Fibroblast of skin of scalp (primary cell): ENCODE data around the gene PRPSAP2.
"Not testable (repeated sequence)": the region's sequence is repeated elsewhere in the genome, so short reads cannot be mapped to it uniquely, and the experiment has no call there.

Experiments used
- DNase-seq: peaks from one replicate; pipeline ENCODE4 v3.0.0-alpha.2; 2013

PRPSAP2 gene

DNA sequence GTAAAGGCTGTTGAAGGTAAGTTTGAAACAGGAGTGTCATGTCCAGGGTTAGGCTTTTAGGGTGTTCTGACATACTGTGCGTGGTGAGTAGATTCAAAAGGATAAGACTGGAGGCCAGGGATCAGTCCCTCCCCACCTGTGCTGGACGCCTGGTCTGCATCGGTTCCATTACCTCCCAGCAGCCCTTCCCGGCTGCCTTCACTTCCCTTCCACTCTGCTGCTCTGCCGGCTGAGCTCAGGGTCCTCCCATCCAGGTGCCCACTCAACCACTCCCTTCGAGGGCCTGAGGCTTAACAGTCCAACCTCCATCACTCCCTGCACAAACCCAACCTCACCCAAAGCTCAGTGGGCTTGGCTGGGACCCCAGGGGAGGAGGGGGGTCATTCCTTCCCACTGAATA, 89.9 kb downstream of the PRPSAP2 start:
- no peak for DNase-seq

DNA sequence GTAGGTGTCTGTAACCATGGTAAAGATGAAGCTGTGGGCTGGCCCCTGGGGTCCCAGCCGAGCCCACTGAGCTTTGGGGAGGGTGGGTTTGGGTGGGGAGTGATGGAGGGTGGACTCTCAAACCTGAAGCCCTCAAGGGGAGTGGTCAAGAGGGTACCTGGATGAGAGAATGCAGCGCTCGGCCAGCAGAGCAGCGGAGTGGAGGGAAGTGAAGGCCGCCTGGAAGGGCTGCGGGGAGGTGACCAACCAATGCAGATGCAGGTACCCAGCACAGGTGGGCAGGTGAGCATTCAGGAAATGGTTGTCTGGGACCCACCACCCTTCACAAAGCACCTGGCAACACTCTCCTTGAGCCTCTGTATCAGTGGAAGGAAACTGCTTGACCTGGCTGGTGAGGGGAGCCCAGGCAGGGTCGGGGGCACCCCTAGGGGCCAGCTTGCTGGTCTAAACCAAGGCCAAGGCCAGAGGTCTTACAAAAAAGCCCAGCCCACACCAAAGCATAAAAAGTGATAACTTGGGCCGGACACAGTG, 90.6 kb downstream of the PRPSAP2 start:
- DNase-seq, result no peak

DNA sequence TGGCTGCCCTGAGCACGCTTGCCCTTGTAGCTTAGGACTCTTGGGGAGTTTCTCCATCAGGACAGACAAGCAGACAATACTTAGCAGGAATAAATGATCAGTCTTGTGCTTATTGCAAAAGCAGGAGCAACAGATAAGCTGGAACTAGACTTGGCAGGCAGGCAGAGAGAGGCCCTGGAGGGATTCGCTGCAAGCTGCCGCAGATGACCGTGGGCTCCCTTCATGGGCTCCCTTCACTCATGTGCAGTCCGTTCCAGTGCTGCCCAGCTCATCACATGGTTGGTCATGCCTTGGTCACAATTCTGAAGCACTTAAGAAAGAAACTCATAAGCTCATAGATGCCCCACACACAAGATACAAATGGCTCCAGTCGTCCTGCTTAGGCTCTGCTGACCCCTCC, 91.6 kb downstream of the PRPSAP2 start:
- no peak for DNase-seq

DNA sequence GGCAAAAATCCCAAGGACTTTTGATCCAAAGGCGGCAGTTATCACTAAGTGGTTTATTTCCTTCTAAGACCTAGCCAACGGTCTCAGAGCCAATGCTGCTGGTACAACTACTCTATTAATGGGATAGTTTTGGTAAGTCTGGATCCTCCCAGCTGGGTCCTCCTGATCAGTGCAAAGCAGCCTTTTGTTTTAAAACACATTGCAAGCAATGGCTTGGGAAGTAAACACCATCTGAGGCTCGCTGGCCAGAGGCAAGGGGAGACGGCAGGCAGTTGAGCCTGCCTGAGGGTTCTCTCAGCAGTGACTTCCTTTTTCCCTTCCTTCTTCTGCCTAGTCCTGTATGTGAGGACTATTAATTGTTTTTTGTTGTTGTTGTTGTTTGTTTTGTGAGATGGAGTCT, 92.4 kb downstream of the PRPSAP2 start:
- no peak for DNase-seq

DNA sequence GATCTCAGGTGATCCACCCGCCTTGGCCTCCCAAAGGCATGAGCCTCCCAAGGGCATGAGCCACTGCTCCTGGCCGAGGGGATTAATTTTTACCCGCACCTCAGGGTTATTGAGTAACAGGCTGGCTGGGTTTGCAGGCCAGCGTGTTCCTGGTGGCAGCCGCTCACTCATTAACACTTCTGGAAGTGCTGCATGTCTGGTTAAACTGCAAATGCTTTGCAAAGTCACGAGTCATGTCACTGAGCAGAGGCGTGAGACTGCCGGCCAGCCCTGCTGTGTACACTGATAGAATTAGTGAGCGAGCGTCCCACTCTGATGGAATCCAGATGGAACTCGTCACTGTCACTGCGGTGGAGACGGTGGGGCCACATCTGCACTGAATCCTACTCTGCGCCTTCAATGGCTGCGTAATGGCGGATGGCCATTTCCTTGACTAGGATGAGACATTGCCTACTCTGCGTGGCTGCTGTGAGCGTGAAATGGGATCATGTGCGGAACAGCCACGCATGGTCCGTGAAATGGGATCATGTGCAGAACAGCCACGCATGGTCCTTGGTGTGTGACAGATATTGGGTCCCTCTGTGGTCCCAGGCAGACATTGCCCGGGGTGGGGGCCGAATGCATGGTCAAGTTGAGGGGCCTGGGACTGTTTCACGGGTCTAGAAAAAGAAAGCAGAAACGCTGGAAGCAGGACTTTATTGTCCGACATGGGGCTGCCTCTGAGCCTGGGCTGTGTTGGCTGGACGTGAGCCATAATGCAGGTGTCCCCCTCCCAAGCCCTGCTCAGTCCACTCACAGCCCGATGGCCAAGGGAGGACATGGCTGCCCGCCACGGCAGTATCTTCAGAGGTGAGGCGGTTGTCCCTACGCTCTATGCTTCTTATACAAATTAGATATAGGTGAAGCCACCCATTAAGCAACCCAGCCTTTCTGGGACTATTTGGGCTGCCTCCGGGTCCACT, 93.3 kb downstream of the PRPSAP2 start:
- no peak for DNase-seq

DNA sequence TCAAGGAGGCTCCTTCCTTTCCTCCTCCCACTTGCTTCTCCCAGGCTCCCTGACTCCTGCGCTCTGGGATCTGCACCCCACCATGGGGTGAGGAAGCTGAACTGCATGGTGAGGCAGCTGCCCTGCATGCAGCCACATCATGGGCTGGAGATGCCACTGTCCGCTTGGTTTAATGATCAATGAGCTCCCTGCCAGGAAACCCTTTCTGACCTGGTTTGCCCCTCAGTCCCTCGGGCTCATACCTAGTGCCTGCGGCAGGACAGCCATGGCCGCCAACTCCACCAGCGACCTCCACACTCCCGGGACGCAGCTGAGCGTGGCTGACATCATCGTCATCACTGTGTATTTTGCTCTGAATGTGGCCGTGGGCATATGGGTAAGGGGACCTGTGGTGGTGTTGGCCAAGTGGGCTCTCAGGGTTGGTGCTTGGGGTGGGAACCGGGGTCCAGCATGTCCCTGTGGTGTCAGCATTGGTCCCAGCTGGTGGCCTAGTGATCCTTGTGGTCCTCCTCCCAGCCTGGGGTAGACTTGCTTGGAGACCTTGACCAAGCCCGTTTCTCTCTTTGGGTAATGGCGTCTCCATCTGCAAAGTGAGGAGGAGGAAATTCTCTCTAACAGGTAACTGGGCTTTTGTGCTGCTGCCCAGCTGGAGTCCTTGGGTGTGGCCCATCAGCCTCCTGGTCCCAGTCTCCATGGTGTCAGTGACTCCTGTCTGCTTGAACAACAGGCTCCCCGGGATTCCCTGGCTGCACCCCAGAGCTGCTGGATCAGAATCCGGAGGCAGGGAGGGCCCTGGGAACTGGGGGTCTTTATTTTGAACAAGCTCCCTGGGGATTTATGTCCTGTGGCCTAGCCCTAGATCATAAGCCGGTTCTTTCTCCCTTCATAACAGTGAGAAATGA, 94.3 kb downstream of the PRPSAP2 start, which contains the start of gene SLC5A10:
Gene SLC5A10, plus strand, starts transcription at position 225 of the 902 bp plus-strand sequence. Its CDS starts 41 bp downstream, at position 266.
- DNase-seq, result no peak

DNA sequence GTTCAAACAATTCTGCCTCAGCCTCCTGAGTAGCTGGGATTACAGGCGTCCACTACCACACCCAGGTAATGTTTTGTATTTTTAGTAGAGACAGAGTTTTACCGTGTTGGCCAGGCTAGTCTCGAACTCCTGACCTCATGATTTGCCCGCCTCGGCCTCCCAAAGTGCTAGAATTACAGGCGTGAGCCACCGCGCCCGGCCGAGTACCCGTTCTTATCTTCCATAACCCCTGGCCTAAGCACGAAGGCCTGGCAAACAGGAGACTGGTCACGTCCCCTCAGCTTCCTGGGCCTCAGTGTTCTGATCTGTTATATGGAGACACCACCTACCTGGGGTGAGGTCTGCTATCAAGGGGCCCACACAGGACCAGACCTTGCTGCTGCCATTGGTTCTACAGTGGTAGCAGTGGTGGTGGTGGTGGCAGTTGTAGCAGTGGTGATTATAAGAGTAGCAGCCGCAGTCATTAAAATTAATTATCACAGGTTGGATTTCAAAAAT, 95.3 kb downstream of the PRPSAP2 start:
- DNase-seq, result no peak

DNA sequence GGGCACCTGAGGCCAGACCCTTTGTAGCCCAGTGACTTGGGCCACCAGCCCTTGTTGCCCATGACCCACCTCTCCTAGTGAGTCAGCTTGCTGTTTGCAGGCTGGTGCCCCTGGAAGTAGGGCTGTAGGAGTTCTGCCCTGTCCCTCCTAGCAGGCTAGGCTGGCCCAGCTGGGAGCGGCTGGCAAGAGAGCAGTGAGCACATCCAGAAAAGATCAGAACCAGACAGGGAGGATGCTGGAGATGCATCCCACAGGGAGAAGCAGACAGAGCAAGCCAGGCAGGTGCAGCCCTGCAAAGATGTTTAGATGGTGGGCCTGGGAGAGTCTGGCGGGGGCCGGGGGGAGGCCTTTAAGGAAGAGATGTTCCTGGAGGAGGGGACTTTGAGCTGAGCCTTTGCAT, 96.4 kb downstream of the PRPSAP2 start:
- DNase-seq, result no peak

DNA sequence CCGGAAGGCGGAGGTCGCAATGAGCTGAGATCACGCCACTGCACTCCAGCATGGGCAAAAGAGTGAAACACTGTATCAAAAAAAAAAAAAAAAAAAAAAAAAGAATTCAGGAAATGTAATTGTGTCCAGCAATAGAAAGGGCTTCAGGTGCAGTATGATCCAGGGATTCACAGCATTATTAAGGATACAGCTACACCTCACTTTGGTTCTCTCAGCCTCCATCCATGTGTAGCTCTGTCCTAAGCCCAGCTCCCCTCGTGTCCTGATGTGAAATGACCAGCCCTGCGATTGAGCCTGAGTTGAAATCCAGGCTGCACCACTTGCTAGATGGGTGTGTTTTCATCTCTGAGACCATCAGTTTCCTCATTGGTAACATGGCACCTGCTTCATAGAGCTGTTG, 97.1 kb downstream of the PRPSAP2 start:
- DNase-seq, result no peak

DNA sequence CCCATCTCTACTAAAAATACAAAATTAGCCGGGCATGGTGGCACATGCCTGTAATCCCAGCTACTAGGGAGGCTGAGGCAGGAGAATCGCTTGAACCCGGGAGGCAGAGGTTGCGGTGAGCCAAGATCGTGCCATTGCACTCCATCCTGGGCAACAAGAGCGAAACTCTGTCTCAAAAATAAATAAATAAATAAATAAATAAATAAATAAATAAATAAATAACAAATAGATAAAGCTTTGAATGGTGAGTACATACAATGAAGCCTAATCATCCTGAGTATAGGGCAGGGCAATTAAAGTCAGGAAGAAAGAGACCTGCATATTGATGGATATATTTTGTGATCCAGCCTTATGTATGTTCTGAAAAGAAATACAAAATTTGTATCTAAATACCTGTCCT, 98.1 kb downstream of the PRPSAP2 start:
- DNase-seq, result not testable (repeated sequence)

DNA sequence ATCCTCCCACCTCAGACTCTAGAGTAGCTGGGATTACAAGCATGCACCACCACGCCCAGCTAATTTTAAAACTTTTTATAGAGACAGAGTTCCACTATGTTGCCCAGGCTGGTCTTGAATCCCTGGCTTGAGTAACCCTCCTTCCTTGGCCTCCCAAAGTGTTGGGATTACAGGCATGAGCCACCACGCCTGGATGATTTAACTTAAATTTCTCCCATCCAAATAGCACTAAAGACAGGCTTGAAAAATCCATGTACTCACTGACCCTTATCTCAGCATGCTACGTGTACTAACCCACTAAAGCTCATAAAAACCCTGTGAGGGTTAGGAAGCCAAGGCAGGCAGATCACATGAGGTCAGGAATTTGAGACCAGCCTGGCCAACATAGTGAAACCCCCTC, 98.7 kb downstream of the PRPSAP2 start:
- no peak for DNase-seq

DNA sequence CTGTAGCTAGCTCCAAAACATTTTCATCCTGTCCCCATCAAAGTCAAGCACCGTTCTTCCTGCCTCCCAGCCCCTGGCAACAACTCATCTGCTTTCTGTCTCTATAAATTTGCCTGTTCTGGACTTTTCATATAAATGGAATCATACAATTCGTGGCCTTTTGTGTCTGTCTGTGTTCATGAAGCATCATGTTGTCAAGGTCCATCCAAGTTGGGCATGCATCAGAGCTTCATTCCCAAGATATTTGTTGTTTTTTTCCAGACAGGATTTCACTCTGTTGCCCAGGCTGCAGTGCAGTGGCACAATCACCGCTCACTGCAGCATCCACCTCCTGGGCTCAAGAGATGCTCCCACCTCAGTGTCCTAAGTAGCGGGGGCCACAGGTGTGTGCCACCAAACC, 99.9 kb downstream of the PRPSAP2 start:
- no peak for DNase-seq

DNA sequence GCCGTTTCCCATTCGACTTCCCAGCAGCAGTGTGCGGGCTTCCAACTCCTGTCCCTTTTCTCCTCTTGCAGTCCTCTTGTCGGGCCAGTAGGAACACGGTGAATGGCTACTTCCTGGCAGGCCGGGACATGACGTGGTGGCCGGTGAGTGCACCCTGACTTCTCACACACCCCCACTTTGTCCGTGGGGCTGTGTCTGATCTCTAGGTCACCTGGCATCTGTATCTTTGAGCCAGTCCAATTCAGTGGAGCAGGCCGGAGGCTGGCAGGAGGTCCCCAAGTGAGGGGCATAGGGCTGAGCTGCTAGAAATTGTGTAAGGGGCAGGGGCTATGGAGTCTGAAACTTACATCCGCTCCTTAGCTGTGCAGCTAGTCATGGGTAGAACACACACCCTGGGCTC, 100.7 kb downstream of the PRPSAP2 start:
- DNase-seq, result no peak

DNA sequence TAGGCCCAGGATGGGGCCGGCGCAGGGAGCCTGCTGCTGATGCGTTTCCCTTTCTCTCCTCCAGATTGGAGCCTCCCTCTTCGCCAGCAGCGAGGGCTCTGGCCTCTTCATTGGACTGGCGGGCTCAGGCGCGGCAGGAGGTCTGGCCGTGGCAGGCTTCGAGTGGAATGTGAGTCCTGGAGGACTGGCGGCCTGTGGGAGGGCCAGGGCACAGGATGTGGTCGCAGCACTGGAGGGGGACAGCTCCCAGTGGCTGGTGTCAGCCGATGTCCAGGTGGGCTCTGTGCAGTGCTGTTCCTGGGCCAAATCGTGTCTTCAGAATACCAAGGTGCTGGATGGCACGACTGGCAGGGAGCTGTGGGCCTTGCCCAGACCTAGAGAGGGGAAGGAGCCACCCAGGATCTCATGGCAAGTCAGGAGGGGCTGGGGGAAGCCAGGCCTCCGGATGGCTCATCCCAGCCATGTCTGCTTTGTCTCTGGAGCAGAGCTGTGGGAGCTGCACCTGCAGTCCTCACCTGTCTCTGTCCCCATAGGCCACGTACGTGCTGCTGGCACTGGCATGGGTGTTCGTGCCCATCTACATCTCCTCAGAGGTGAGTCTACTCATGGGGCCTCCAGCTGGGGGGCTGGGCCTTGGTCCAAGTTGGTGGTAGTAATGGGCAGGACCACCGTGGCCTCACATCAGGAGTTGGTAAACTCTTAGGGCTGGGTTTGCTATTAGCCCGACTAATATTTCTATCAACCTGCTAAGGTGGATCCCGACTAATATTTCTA, 101.3 kb downstream of the PRPSAP2 start:
- peak; percentile 49 for DNase-seq

DNA sequence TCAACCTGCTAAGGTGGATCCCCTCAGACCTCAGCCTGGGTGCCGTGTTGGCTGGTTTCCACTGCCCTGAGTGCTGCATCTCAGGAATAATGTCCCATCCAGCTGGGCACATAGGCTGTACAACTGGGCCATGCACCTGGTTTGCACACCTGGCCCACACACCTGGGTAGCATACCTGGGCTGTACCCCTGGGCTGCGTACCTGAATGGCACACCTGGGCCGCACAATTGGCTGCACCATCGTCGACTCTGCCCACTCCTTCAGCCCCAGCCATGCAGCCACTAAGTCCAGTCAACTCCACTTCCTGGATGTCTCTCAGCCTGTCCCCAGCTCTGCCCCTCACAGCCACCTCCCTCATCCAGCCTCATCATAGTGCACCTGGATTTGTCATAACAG, 101.9 kb downstream of the PRPSAP2 start:
- DNase-seq, result no peak

DNA sequence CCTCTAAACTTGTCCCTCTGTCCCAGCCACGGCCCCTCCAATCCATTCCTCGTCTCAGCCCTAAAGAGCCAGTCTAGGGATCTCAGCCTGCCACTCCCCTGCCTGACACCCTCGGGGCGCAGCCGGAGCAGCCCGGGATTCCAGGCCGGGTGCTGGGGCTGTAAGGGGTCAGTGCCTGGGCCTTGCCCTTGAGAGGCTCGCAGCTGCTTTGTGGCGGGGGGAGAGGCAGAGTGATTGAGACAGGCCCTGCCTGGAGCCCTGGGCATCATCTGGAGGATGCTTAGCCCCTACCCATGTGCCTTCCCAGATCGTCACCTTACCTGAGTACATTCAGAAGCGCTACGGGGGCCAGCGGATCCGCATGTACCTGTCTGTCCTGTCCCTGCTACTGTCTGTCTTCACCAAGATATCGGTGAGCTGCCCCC, 102.3 kb downstream of the PRPSAP2 start:
- DNase-seq, result no peak

DNA sequence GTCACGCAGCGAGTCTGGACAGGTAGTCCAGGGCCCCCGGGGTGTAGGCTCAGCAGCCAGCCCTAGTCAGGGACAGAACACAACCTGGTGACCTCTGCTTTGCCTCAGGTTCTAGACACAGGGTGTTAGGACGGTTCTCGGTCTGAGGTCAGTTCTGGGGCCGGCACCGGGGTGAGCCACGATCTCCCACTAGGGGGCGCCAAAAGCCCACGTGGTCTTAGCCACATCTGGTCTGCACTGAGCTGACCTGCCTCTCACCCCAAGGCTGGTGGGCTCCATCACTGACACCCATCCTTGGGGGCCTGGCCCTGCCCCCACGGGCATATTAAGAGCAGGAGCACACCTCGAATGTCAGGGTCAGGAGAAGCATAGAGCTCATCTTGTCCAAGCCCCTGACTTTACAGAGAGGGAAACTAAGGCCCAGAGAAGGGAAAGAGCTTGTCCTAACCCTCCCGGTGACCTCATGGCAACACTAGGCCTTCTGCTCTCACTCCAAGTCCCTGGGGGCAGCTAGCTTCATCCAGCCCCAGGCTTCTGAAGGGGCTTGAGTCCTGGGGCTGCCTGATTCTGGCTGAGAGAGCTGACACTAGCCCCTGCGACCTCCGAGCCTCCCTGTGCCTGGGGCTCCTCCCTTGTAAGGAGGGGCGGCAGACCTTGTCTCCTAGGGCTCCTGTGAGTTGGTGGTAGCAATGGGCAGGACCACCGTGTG, 103.0 kb downstream of the PRPSAP2 start:
- peak; percentile 63 for DNase-seq

DNA sequence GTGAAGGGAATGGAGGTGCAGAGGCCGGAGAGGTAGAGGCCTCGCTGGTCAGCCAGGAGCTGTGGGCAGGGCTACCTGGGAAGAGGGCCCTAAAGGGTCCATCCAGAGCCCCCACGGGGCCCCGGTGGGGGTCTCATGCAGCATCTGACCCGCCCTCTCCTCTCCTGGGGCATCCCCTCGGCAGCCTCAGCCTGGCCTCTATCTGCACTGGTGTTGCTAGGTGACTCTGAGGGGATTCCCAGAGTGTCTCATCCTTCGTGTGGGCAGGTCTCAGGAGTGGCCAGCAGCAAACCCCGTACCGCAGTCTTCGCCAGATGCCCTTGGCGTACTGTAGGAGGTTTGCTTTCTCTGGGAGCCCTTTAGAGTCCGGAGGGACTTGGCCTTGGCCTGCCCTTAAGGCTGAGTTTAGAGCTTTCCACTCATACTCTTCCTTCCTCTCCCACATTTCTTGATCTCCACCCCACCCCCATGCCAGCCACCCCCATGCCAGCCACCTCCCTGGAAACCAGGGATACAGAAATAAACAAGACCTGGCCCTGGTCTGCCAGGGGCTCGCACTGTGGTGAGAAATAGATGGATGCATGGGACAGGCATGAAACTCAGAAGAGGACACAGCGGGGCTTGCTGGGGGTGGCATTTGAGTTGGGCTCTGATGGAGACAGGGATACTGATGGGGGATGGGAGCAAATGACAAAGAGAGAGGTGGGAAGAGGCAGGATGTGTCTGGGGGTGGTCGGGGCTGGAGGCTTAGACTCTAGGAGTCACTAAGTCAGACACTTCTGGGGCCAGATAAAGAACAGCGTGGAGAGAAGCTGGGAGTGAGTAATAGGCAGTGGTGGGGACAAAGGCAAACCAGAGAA, 103.9 kb downstream of the PRPSAP2 start:
- peak; percentile 18 for DNase-seq

DNA sequence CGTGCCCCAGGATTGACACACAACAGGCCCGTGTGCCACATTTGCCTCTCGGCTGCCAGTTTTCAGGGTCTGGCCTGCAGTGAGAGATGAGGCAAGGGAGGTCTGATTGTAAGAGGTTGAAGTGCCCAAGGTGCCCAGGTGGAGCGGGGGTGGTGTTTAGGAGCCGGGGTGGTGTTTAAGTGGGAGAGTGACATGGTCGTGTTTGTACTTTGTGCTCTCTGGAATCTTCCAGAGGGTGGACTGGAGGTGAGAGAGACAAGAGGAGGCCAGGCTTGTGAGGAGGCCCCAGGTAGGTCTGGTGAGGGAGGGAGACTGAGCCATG, 104.5 kb downstream of the PRPSAP2 start:
- DNase-seq, result no peak
